Panc1 (cell line): ENCODE measurements around the gene KRTAP5-9. TPM values are rescaled to one million over a fixed set of nuclear protein-coding genes. Genes with fewer than 3 reads are reported as not detected.

Source experiments
- ATAC-seq: fragments of 200-7000 bp; cut with Tn5 transposase; 2 replicates; pipeline ENCODE4 v1.9.1; 2020; ENCODE audit warnings: mild to moderate bottlenecking, moderate library complexity
- BruUV-seq: library from RNA; stranded (reverse); fragments of 400-500 nt; replicated peaks from 2 replicates; lab custom pipeline; 2021; lab: Mats Ljungman, UMichigan
- CTCF ChIA-PET: fragments of 300-600 bp; sonication (Branson Sonifier 250); formaldehyde crosslinking; loops from one replicate; lab custom pipeline; 2022; ENCODE audit warnings: antibody characterized with exemption; lab: Charles Lee
- POLR2A ChIA-PET: fragments of 300-600 bp; sonication (Branson Sonifier 250); formaldehyde crosslinking; loops from one replicate; lab custom pipeline; 2022; ENCODE audit warnings: antibody characterized with exemption; lab: Charles Lee
- DNase-seq: peaks from one replicate; pipeline ENCODE4 v3.0.0-alpha.2; 2010; ENCODE audit warnings: low read depth, low spot score
- H3K27ac ChIP-seq: 2 replicates; pipeline ENCODE4 v1.5.1; 2011; ENCODE audit warnings: mild to moderate bottlenecking, low read length, inconsistent platforms
- H3K27me3 ChIP-seq: fragments of 200-500 bp; sonication (Bioruptor generic); 2 replicates; pipeline ENCODE4 v1.6.0; 2014; ENCODE audit warnings: low read length, inconsistent platforms; ENCODE audit not compliant: control insufficient read depth, insufficient read depth
- H3K36me3 ChIP-seq: fragments of 200-500 bp; sonication (Bioruptor generic); 2 replicates; pipeline ENCODE4 v1.5.1; 2014; ENCODE audit warnings: inconsistent platforms, mild to moderate bottlenecking, low read length, moderate library complexity; ENCODE audit not compliant: control insufficient read depth, insufficient read depth
- H3K4me1 ChIP-seq: 2 replicates; pipeline ENCODE4 v1.5.1; 2011; ENCODE audit warnings: inconsistent platforms, mild to moderate bottlenecking, low read length, moderate library complexity; ENCODE audit not compliant: control insufficient read depth, insufficient read depth
- H3K4me3 ChIP-seq, 2 experiments: 2 replicates each; pipeline ENCODE4 v1.5.1; 2011 to 2012; ENCODE audit warnings: low read depth in 2 of 2, low read length in 2 of 2, mild to moderate bottlenecking in 2 of 2, inconsistent platforms in 1 of 2, moderate library complexity in 1 of 2
- H3K9me3 ChIP-seq: fragments of 200-500 bp; sonication (Bioruptor generic); 2 replicates; pipeline ENCODE4 v1.5.1; 2014; ENCODE audit warnings: low read depth, mild to moderate bottlenecking, inconsistent platforms, low read length, moderate library complexity; ENCODE audit not compliant: control insufficient read depth, insufficient read depth
- POLR2AphosphoS5 ChIP-seq: IDR thresholded peaks from 2 replicates; pipeline ENCODE4 v1.6.1; 2012; ENCODE audit warnings: mild to moderate bottlenecking, low read depth, low read length, moderate library complexity
- SIN3A ChIP-seq: IDR thresholded peaks from 2 replicates; pipeline ENCODE4 v1.6.1; 2012; ENCODE audit warnings: low read depth, mild to moderate bottlenecking, low read length, moderate library complexity, borderline replicate concordance; ENCODE audit not compliant: insufficient read depth
- TCF7L2 ChIP-seq: IDR thresholded peaks from 2 replicates; pipeline ENCODE4 v1.6.1; 2011; ENCODE audit warnings: mild to moderate bottlenecking, low read depth, low read length, inconsistent platforms
- in situ Hi-C: cut with HindIII; loops from 2 replicates; pipeline ENCODE4 v1.10.0; 2016; ENCODE audit warnings: low sequenced_read_pairs, low pct_unique_long_range_greater_than_20kb
- intact Hi-C: fragments of 100-400 bp; cut with micrococcal nuclease; formaldehyde crosslinking; loops from one replicate; pipeline ENCODE4 v1.10.0; 2022; ENCODE audit not compliant: unreplicated experiment
- total RNA-seq: library from RNA; stranded (reverse); gene quantifications from one replicate; pipeline ENCODE4 v1.2.1, GENCODE V29; 2021; ENCODE audit not compliant: unreplicated experiment
- TF ChIP-seq, protein P1 (sequence below): fragments of 450-650 bp; IDR thresholded peaks from 2 replicates; pipeline ENCODE4 v1.5.1; 2017; ENCODE audit warnings: mild to moderate bottlenecking
- TF ChIP-seq, protein P2 (sequence below), 2 experiments: IDR thresholded peaks; 2 replicates each; pipeline ENCODE4 v1.6.1; 2011 to 2012; ENCODE audit warnings: low read depth in 2 of 2, control low read depth in 1 of 2, low read length in 1 of 2, mild to moderate bottlenecking in 1 of 2, moderate library complexity in 1 of 2; ENCODE audit not compliant: insufficient read depth in 1 of 2

The KRTAP5-9 gene
- total RNA-seq, 1 experiment from 2014 or later = not detected

DNA sequence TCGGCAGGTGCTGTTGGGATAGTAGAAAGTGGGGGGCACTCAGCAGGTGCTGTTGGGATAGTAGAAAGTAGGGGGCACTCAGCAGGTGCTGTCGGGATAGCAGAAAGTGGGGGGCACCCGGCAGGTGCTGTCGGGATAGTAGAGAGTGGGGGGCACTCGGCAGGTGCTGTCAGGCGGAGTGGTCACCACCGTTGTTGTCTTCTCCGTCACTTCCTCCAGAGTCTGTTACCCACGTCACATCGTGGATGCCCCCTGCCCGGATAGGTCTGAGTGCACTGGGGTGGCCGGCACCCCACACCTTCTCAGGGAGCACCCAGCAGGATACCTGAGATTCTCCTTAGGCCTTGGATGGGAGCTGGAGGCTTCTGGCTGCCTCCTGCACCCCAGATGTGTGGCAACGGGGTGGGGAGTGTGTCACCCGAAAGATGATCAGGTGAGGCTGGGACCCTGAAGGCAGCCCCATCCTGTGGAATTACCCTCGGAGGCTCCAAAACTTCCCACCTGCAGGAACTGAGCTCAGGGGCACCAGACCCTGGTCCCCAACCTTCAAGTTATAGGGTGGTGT lies 45.3 kb upstream of the KRTAP5-9 start:
- ChIA-PET POLR2A (interaction anchor here (1.2 kb wide), 1 partner anchor 12 kb away, joined by 16 read pairs; no protein-coding TSS in a partner anchor), CTCF (no interaction called here)
- no peak overlapping the region for H3K4me3 ChIP-seq
- no peaks in the 10 kb centered on the region for H3K27me3 ChIP-seq
- peaks cover 4% of the 10 kb centered on the region; the same call in 1 of the 2 replicates for H3K36me3 ChIP-seq
- no peaks in the 10 kb centered on the region for H3K9me3 ChIP-seq
- no peak overlapping the region for H3K27ac ChIP-seq
- no TSS peak for BruUV-seq
- no peak for TF ChIP-seq SIN3A
- TF ChIP-seq, protein P1, sequence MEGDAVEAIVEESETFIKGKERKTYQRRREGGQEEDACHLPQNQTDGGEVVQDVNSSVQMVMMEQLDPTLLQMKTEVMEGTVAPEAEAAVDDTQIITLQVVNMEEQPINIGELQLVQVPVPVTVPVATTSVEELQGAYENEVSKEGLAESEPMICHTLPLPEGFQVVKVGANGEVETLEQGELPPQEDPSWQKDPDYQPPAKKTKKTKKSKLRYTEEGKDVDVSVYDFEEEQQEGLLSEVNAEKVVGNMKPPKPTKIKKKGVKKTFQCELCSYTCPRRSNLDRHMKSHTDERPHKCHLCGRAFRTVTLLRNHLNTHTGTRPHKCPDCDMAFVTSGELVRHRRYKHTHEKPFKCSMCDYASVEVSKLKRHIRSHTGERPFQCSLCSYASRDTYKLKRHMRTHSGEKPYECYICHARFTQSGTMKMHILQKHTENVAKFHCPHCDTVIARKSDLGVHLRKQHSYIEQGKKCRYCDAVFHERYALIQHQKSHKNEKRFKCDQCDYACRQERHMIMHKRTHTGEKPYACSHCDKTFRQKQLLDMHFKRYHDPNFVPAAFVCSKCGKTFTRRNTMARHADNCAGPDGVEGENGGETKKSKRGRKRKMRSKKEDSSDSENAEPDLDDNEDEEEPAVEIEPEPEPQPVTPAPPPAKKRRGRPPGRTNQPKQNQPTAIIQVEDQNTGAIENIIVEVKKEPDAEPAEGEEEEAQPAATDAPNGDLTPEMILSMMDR = no peak
- TF ChIP-seq, protein P2, sequence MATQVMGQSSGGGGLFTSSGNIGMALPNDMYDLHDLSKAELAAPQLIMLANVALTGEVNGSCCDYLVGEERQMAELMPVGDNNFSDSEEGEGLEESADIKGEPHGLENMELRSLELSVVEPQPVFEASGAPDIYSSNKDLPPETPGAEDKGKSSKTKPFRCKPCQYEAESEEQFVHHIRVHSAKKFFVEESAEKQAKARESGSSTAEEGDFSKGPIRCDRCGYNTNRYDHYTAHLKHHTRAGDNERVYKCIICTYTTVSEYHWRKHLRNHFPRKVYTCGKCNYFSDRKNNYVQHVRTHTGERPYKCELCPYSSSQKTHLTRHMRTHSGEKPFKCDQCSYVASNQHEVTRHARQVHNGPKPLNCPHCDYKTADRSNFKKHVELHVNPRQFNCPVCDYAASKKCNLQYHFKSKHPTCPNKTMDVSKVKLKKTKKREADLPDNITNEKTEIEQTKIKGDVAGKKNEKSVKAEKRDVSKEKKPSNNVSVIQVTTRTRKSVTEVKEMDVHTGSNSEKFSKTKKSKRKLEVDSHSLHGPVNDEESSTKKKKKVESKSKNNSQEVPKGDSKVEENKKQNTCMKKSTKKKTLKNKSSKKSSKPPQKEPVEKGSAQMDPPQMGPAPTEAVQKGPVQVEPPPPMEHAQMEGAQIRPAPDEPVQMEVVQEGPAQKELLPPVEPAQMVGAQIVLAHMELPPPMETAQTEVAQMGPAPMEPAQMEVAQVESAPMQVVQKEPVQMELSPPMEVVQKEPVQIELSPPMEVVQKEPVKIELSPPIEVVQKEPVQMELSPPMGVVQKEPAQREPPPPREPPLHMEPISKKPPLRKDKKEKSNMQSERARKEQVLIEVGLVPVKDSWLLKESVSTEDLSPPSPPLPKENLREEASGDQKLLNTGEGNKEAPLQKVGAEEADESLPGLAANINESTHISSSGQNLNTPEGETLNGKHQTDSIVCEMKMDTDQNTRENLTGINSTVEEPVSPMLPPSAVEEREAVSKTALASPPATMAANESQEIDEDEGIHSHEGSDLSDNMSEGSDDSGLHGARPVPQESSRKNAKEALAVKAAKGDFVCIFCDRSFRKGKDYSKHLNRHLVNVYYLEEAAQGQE (IDR thresholded peaks at IDR 0.05; ENCODE audit: insufficient read depth in 1 of 2, low read depth in 2 of 2, low read length in 1 of 2) = no peak
- no peak for TF ChIP-seq POLR2AphosphoS5
- no peak for TF ChIP-seq TCF7L2
- no peak for ATAC-seq
- DNase-seq = no peak
- intact Hi-C loops (no loop called here), in situ Hi-C loops (no loop called here)
- no peaks in the 10 kb centered on the region for H3K4me1 ChIP-seq

DNA sequence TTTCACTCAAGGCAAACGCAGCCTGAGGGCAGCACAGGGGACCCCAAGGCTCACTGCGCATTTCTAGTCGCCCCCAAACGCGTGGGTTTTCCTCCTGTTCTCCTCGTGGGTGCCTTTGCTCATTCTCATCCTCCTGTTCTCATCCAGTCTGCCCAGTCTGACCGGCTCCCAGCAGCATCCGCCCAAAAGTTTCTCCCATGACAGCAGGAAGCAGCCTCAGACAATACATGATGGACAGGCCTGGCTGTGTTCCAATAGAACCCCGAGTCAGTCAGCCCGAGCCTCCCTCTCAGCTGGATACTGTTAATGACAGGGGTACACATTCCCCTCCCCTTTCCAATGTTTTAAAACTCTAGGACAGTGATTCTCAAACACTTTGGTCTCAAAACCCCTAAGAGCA lies 43.7 kb upstream of the KRTAP5-9 start:
- ATAC-seq (no peak), DNase-seq (no peak)
- Histone ChIP-seq H3K4me1 (no peaks in the 10 kb centered on the region), H3K4me3 (no peak overlapping the region), H3K9me3 (no peaks in the 10 kb centered on the region), H3K27me3 (no peaks in the 10 kb centered on the region), H3K36me3 (no peaks in the 10 kb centered on the region), H3K27ac (no peak overlapping the region)
- intact Hi-C loops (no loop called here), in situ Hi-C loops (no loop called here)
- ChIA-PET CTCF (no interaction called here), POLR2A (no interaction called here)
- no TSS peak for BruUV-seq
- TF ChIP-seq, protein P2 (IDR thresholded peaks at IDR 0.05; ENCODE audit: insufficient read depth in 1 of 2, low read depth in 2 of 2, low read length in 1 of 2) = no peak
- TF ChIP-seq, protein P1 = no peak
- TF ChIP-seq SIN3A = no peak
- no peak for TF ChIP-seq POLR2AphosphoS5
- TF ChIP-seq TCF7L2 = no peak
